Mammary epithelial cell (primary cell): Measurements from ENCODE around the gene CCDC148.

Experiments
- CTCF ChIP-seq, 2 donors: IDR thresholded peaks in 1 of 2; conservative IDR thresholded peaks in 1 of 2; 2 replicates each; pipeline ENCODE4 v1.5.1; 2011 to 2012; ENCODE audit warnings: inconsistent platforms in 2 of 2, low read length in 2 of 2, mild to moderate bottlenecking in 2 of 2, control low read depth in 1 of 2, low read depth in 1 of 2; ENCODE audit not compliant: insufficient read depth in 1 of 2; ENCODE audit errors: extremely low read depth in 1 of 2
- EZH2 ChIP-seq: IDR thresholded peaks from 2 replicates; pipeline ENCODE4 v1.6.1; 2012; ENCODE audit warnings: low read length, inconsistent platforms, borderline replicate concordance

DNA sequence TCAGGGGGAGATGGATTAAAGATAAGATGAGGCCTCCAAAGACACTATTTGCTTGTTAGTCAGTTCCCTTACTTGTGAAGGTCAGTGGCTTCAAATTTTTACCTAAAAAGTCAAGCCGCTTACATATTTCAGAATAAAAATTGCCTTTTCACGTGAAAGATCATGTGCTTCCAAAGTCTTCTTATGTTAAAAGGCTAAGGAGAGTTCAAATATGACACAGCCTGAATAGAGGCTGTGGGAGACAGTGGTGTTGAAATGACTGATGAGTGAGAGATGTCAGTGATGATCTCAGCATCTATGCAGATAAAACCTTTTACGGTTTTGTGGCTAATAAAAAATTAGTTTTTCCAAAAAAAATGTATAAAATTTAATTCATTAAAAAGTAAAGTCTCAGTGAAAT lies 314.4 kb downstream of the CCDC148 start:
- TF ChIP-seq CTCF (conservative IDR thresholded peaks at IDR 0.05 in 1 of 2, IDR thresholded peaks at IDR 0.05 in 1 of 2; ENCODE audit: extremely low read depth in 1 of 2, insufficient read depth in 1 of 2, low read depth in 1 of 2, low read length in 2 of 2) = no peak
- no peak for TF ChIP-seq EZH2
